Bronchial epithelial cell (primary cell): ENCODE measurements around the gene DELE1. TPM values are rescaled to one million over a fixed set of nuclear protein-coding genes. Genes with fewer than 3 reads are reported as not detected.

Experiments used
- DNase-seq: peaks from one replicate; pipeline ENCODE4 v3.0.0-alpha.2; 2010; ENCODE audit warnings: low read depth
- FAIRE-seq: peaks from 2 replicates; lab custom pipeline; 2011; peaks lifted over from hg19 to GRCh38; lab: Jason Lieb, UNC
- H3K27me3 ChIP-seq: 2 replicates; pipeline ENCODE4 v1.5.1; 2011; ENCODE audit warnings: low read length; ENCODE audit not compliant: control insufficient read depth, insufficient read depth
- H3K36me3 ChIP-seq: 2 replicates; pipeline ENCODE4 v1.5.1; 2011; ENCODE audit warnings: low read length; ENCODE audit not compliant: control insufficient read depth, insufficient read depth
- H3K4me3 ChIP-seq: 2 replicates; pipeline ENCODE4 v1.5.1; 2011; ENCODE audit warnings: mild to moderate bottlenecking, low read depth, low read length, control low read depth
- CTCF ChIP-seq: IDR thresholded peaks from 2 replicates; pipeline ENCODE4 v1.5.1; 2011; ENCODE audit warnings: mild to moderate bottlenecking, moderate library complexity, low read length, control low read depth, inconsistent platforms; ENCODE audit not compliant: insufficient read depth, severe bottlenecking
- total RNA-seq: library from RNA; depleted of rRNA; stranded (reverse); fragments of >200 nt; gene quantifications from 2 replicates; pipeline ENCODE4 v1.2.1, GENCODE V29; 2014

Gene DELE1
- total RNA-seq, 1 donor from 2014 or later: 14.0 TPM

DNA sequence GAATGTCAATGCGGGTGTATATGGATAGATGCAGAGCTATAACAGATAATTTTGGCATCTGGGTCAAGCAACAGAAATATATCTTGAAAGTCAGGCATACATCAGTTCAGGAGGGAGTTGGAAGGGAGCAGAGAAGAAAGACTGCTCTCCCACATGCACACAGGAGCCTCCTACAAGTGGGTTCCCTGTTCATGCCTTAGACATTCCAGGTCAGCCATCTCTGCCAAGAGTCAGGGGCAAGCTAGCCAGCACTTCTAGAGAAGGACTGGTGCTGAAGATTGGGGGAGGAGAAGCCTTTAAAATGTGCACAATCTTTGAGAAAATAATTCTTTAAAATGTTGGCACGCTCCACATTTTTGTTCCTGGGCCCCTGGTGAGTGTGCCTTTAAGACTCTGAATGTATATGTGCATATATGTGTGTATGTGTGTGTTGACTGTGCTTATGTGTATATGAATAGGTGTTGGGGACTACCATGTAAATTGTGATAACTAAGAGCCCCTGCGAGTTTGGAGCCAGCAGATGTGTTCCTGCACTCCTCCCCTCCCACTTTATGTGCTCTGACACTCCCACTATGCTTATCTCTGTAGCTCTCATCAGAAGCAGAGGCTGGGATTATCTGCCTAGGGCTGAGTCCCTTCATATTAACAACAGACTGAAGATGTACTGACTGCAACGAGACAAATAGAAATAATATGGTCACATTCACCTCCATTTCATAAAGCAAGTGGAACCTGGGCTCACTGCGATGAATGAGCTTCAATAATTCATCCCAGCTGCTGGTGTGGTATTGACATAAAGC is 21.5 kb upstream of the DELE1 start:
- no peaks in the 10 kb centered on the region for H3K36me3 ChIP-seq
- no peak for FAIRE-seq
- no peak for TF ChIP-seq CTCF
- no peak overlapping the region for H3K4me3 ChIP-seq
- peaks cover 3% of the 10 kb centered on the region for H3K27me3 ChIP-seq
- DNase-seq: no peak

- no peak for FAIRE-seq
- TF ChIP-seq CTCF: no peak
- H3K4me3 ChIP-seq: no peak overlapping the region
These were observed 20.4 kb upstream of the DELE1 start for GRCh38 chr5:141903261-141903660.

DNA sequence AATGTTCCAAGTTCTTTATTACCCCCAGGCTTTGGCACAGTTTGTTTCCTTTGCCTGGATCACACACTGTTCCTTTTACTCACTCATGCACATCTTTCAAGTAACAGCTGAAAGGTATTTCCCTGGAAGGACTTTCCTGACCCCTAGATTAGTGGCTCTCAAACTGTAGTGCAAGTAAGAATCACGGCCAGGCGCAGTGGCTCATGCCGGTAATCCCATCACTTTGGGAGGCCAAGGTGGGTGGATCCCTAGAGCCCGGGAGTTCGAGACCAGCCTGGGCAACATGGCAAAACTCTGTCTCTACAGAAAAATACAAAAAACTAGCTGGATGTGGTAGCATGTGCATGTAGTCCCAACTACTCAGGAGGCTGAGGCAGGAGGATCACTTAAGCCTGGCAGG is 19.1 kb upstream of the DELE1 start:
- no peak for TF ChIP-seq CTCF
- no peak for DNase-seq

More at GRCh38 chr5:141903261-141903660, 20.4 kb upstream of the DELE1 start:
- no peak for DNase-seq
- H3K36me3 ChIP-seq: no peaks in the 10 kb centered on the region
- H3K27me3 ChIP-seq: peaks cover 3% of the 10 kb centered on the region

DNA sequence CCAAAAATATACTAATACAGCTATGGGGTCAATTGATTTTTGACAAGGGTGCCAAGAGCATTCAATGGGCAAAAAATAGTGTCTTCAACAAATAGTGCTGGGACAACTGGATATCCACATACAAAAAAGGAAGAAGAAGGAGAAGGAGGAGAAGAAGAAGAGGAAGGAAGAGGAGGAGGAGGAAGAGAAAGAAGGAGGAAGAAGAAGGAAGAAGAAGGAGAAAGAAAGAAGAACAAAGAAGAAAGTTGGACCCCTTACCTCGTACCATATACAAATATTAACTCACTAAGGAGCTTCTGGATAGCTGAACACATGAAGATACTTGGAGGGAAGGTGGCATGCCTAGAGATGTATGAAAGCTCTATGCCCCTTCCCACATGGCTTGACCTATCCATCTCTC is 17.2 kb upstream of the DELE1 start:
- FAIRE-seq (no peak), DNase-seq (no peak)
- Histone ChIP-seq H3K36me3 (no peaks in the 10 kb centered on the region), H3K27me3 (peaks cover 3% of the 10 kb centered on the region), H3K4me3 (no peak overlapping the region)
- no peak for TF ChIP-seq CTCF

More for the DNA sequence above, 19.1 kb upstream of the DELE1 start:
- Histone ChIP-seq H3K36me3 (no peaks in the 10 kb centered on the region), H3K4me3 (no peak overlapping the region), H3K27me3 (peaks cover 3% of the 10 kb centered on the region)
- no peak for FAIRE-seq

DNA sequence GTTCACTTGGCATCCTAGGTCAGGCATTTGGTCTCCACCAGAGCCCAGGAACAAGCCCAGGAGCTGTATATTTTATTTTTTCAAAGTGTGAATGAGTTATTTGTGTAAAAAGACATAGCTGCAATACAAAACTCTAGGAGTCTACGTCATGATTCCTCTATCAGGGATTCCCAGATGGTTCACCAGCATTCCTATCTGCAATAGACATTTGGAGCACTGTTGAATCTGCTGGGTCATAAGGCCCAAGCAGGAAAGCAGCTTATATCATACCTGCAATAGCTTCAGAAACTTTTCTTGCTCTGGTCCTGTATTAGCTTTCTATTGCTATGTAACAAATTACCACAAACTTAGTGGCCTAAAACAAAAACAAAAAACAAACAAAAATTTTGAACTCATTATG is 16.7 kb upstream of the DELE1 start:
- DNase-seq: no peak
- no peak for FAIRE-seq
- TF ChIP-seq CTCF: no peak
- peaks cover 3% of the 10 kb centered on the region for H3K27me3 ChIP-seq
- H3K36me3 ChIP-seq: no peaks in the 10 kb centered on the region
- no peak overlapping the region for H3K4me3 ChIP-seq
